Testis (tissue), 3 donors: ENCODE measurements around the gene TNNI3K. TPM values are rescaled to one million over a fixed set of nuclear protein-coding genes. Genes with fewer than 3 reads are reported as not detected.

ENCODE experiments used
- DNase-seq: peaks from one replicate; pipeline ENCODE4 v3.0.0-alpha.2; 2019
- H3K27ac ChIP-seq, 2 donors: fragments of 200-600 bp; sonication (generic); one replicate each; pipeline ENCODE4 v1.5.1; 2019
- H3K27me3 ChIP-seq: fragments of 200-600 bp; sonication (generic); one replicate; pipeline ENCODE4 v1.5.1; 2019
- H3K36me3 ChIP-seq: fragments of 200-600 bp; sonication (generic); one replicate; pipeline ENCODE4 v1.5.1; 2017; ENCODE audit warnings: low read depth; ENCODE audit errors: missing control alignments
- H3K4me1 ChIP-seq: fragments of 200-600 bp; sonication (generic); one replicate; pipeline ENCODE4 v1.5.1; 2019
- H3K4me3 ChIP-seq, 2 donors: fragments of 200-600 bp; sonication (generic); one replicate each; pipeline ENCODE4 v1.5.1; 2017 to 2019
- H3K9me3 ChIP-seq: fragments of 200-600 bp; sonication (generic); one replicate; pipeline ENCODE4 v1.5.1; 2017
- POLR2A ChIP-seq: fragments of 450-650 bp; IDR thresholded peaks from one replicate; pipeline ENCODE4 v1.6.1; 2017; ENCODE audit warnings: antibody characterized with exemption, mild to moderate bottlenecking, moderate library complexity
- WGBS, 2 donors: methylation state at CpG; one replicate each; pipeline ENCODE4 v1.1.5; 2018; 5-methylcytosine and 5-hydroxymethylcytosine counted together
- intact Hi-C: fragments of 100-400 bp; cut with DNase I; formaldehyde crosslinking; loops from one replicate; pipeline ENCODE4 v1.15.1; 2023; ENCODE audit warnings: low total_unique reads
- polyA plus RNA-seq: library from polyadenylated mRNA; stranded (reverse); fragments of 350-450 nt; fragmentation: Illumina TruSeq; extraction: RNeasy Lipid Tissue Mini Kit (QIAGEN cat#74804); gene quantifications from one replicate; pipeline ENCODE4 v1.2.3, GENCODE V29; 2014; ENCODE audit warnings: low read depth, low replicate concordance; ENCODE audit not compliant: insufficient read depth
- total RNA-seq, 2 donors: library from RNA; depleted of rRNA; stranded (reverse); fragments of >200 nt; gene quantifications; one replicate each; pipeline ENCODE4 v1.2.3, GENCODE V29; 2016
- TF ChIP-seq, protein P1 (sequence below), 3 experiments: fragments of 450-650 bp in 2 of 3; fragments of 200-600 bp in 1 of 3; sonication (generic) in 1 of 3; IDR thresholded peaks; one replicate each; pipeline ENCODE4 v1.5.1; 2016 to 2019; ENCODE audit warnings: antibody characterized with exemption in 3 of 3, mild to moderate bottlenecking in 2 of 3, moderate library complexity in 1 of 3

The TNNI3K gene
- total and polyA plus RNA-seq, 3 donors from 2014 or later = 6.4 to 6.8 (median 6.5) TPM

DNA sequence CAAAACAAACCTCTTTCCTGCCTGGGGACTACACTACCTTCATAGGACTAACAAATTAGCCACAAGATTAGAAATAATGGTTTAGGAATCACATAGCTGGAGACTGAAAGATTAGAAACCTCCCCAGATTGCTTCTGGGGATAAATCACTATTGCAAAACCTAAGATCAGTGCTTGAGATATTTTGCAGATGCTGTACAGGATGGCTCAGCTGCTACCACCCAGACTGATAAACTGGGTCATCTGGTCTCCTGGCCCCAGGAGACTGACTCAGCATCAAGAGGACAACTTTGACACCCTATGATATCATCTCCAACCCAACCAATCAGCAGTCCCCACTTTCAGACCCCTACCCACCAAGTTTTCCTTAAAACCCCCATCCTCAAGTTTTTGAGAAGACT lies 140.2 kb downstream of the TNNI3K start:
- no peaks in the 10 kb centered on the region for H3K27me3 ChIP-seq
- no peak overlapping the region for H3K4me3 ChIP-seq
- DNase-seq = no peak
- no peaks in the 10 kb centered on the region for H3K36me3 ChIP-seq
- TF ChIP-seq, protein P1, sequence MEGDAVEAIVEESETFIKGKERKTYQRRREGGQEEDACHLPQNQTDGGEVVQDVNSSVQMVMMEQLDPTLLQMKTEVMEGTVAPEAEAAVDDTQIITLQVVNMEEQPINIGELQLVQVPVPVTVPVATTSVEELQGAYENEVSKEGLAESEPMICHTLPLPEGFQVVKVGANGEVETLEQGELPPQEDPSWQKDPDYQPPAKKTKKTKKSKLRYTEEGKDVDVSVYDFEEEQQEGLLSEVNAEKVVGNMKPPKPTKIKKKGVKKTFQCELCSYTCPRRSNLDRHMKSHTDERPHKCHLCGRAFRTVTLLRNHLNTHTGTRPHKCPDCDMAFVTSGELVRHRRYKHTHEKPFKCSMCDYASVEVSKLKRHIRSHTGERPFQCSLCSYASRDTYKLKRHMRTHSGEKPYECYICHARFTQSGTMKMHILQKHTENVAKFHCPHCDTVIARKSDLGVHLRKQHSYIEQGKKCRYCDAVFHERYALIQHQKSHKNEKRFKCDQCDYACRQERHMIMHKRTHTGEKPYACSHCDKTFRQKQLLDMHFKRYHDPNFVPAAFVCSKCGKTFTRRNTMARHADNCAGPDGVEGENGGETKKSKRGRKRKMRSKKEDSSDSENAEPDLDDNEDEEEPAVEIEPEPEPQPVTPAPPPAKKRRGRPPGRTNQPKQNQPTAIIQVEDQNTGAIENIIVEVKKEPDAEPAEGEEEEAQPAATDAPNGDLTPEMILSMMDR (IDR thresholded peaks at IDR 0.05) = no peak
- no peak for TF ChIP-seq POLR2A
- H3K4me1 ChIP-seq = no peaks in the 10 kb centered on the region
- no peak overlapping the region for H3K27ac ChIP-seq
- H3K9me3 ChIP-seq = no peaks in the 10 kb centered on the region
- intact Hi-C loops = no loop called here

DNA sequence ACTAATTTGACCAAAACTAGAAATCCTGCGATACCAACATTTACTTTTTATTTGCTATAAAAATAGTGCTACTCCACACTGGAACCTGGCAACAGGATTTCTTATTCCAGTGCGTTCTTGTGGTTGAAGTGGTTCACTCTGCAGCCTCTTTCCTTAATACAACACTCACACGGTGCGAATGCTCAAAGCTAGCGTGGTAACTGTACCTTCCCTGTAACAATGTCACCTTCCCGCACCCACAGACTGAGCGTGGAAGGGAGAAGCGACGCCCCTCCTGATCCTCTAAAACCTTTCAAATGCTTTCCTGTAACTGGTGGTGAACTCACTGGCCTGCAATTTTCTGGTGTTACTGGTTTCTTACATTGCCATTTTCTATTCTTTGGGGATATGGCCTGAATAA lies 145.1 kb downstream of the TNNI3K start:
- DNase-seq = no peak
- no peaks in the 10 kb centered on the region for H3K4me1 ChIP-seq
- no peaks in the 10 kb centered on the region for H3K27me3 ChIP-seq
- H3K36me3 ChIP-seq = no peaks in the 10 kb centered on the region
- H3K9me3 ChIP-seq = no peaks in the 10 kb centered on the region
- intact Hi-C loops = no loop called here
- TF ChIP-seq, protein P1 (IDR thresholded peaks at IDR 0.05) = no peak
- no peak for TF ChIP-seq POLR2A
- H3K4me3 ChIP-seq = no peak overlapping the region
- WGBS, 2 donors = 78 to 82% methylated on average over 9 of the region's 9 CpGs
- H3K27ac ChIP-seq = no peak overlapping the region

DNA sequence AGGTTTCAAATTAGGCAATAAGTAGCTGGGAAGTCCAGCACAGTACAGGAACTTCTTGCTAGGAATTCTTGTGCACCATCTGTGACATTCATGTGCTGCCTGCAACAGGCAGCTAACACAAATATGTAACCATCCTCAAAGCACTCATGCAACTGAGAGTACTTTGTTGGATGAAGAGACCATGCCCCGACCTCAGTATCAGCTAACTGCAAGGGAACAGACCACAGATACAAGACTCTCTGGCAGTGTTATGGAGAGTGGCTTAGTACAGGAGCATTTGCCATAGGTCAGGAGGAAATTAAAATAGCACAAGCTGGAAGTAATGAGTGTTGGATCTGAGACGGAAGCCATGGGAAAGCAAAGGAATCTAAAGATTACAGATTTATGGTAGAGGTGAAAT lies 153.7 kb downstream of the TNNI3K start:
- no peak for DNase-seq

DNA sequence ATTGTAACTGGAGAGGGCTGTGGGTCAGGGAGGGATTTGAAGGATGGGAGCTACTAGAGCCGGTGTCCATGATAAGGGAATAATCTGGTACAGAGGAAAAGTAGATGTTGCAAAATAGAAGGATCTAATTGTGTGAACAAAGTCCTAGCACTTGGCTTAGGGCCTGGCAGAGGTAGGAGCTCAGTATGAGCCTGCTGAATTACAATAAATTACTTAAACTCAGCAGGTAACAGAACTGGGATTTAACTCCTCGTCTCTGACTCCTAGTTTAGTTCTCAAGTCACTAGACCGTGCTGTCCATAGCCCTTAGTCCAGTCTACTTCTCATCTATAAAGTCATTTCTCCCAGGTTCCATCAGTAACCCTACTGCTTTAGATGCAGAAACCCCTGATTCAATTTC lies 157.0 kb downstream of the TNNI3K start:
- TF ChIP-seq POLR2A = no peak
- TF ChIP-seq, protein P1 (IDR thresholded peaks at IDR 0.05) = no peak
- WGBS, 2 donors = 73 to 74% methylated on average over 3 of the region's 3 CpGs
- intact Hi-C loops = no loop called here

More for the DNA sequence above, 153.7 kb downstream of the TNNI3K start:
- TF ChIP-seq POLR2A = no peak
- TF ChIP-seq, protein P1 (IDR thresholded peaks at IDR 0.05) = no peak
- intact Hi-C loops = no loop called here
- H3K27ac ChIP-seq = no peak overlapping the region
- no peaks in the 10 kb centered on the region for H3K4me1 ChIP-seq
- WGBS, 2 donors = 65 to 71% methylated on average over 2 of the region's 2 CpGs
- H3K36me3 ChIP-seq = no peaks in the 10 kb centered on the region
- H3K27me3 ChIP-seq = no peaks in the 10 kb centered on the region
- no peak overlapping the region for H3K4me3 ChIP-seq
- H3K9me3 ChIP-seq = no peaks in the 10 kb centered on the region

DNA sequence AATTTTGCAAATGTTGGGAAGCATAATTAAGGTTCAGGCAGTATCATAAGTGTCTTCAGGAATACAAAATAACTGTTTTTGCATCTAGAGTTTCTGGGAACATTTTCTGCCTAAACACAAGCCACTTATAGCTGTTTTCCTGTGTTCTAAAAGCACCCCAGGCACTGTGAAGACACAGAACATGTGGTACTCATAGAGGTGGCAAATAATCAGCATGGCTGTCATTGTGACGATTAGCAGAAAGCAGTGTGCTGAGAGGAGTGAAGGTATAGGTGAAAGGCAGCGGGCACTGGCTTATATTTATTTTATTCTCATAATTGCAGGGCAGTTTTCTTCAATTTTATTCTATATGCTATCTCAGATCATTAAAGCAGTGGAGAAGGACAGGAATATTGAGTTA lies 157.7 kb downstream of the TNNI3K start:
- Histone ChIP-seq H3K9me3 (no peaks in the 10 kb centered on the region), H3K4me1 (peaks cover 10% of the 10 kb centered on the region), H3K36me3 (no peaks in the 10 kb centered on the region), H3K4me3 (no peak overlapping the region), H3K27ac (no peak overlapping the region), H3K27me3 (no peaks in the 10 kb centered on the region)
- no peak for TF ChIP-seq POLR2A
- TF ChIP-seq, protein P1 (IDR thresholded peaks at IDR 0.05) = no peak
- WGBS, 2 donors = 57 to 73% methylated on average over 2 of the region's 2 CpGs
- no peak for DNase-seq
- intact Hi-C loops = no loop called here

More for the DNA sequence above, 157.0 kb downstream of the TNNI3K start:
- Histone ChIP-seq H3K27me3 (no peaks in the 10 kb centered on the region), H3K4me3 (no peak overlapping the region), H3K36me3 (no peaks in the 10 kb centered on the region), H3K9me3 (no peaks in the 10 kb centered on the region), H3K27ac (no peak overlapping the region), H3K4me1 (peaks cover 10% of the 10 kb centered on the region)
- no peak for DNase-seq
